GM21381 (cell line): ENCODE data around the gene SVEP1.
"Not testable (repeated sequence)": the region's sequence is repeated elsewhere in the genome, so short reads cannot be mapped to it uniquely, and the experiment has no call there.

Source experiments
- ATAC-seq: cut with Tn5 transposase; IDR thresholded peaks from one replicate; pipeline ENCODE4 v1.9.1; 2021; ENCODE audit warnings: mild to moderate bottlenecking, moderate library complexity; ENCODE audit not compliant: unreplicated experiment

SVEP1 gene

GRCh38 chr9:110451726-110452125 is 127.8 kb downstream of the SVEP1 start:
- no peak for ATAC-seq

GRCh38 chr9:110447476-110447875 is 132.1 kb downstream of the SVEP1 start:
- no peak for ATAC-seq

GRCh38 chr9:110446171-110446570 is 133.4 kb downstream of the SVEP1 start:
- ATAC-seq, result no peak

- no peak for ATAC-seq
Observed at GRCh38 chr9:110444911-110445310, 134.6 kb downstream of the SVEP1 start.

GRCh38 chr9:110443866-110444220 is 135.7 kb downstream of the SVEP1 start:
- ATAC-seq, result no peak

GRCh38 chr9:110443146-110443865 is 136.2 kb downstream of the SVEP1 start:
- no peak for ATAC-seq

GRCh38 chr9:110440796-110441195 is 138.7 kb downstream of the SVEP1 start:
- ATAC-seq, result no peak

- ATAC-seq, result no peak
Observed at GRCh38 chr9:110440172-110440571, 139.4 kb downstream of the SVEP1 start.

GRCh38 chr9:110432253-110432652 is 147.3 kb downstream of the SVEP1 start:
- no peak for ATAC-seq

- no peak for ATAC-seq
Observed at GRCh38 chr9:110429453-110429852, 150.1 kb downstream of the SVEP1 start.

- peak; percentile 57 for ATAC-seq
Observed at GRCh38 chr9:110427497-110428104, 151.9 kb downstream of the SVEP1 start.

- ATAC-seq, result no peak
Observed at GRCh38 chr9:110426052-110426709, 153.4 kb downstream of the SVEP1 start.

- ATAC-seq, result no peak
Observed at GRCh38 chr9:110414471-110414870, 165.1 kb downstream of the SVEP1 start.

- ATAC-seq, result no peak
Observed at GRCh38 chr9:110410961-110411360, 168.6 kb downstream of the SVEP1 start.

GRCh38 chr9:110408598-110408997 is 170.9 kb downstream of the SVEP1 start:
- ATAC-seq, result no peak

- ATAC-seq, result no peak
Observed at GRCh38 chr9:110405858-110406443, 173.6 kb downstream of the SVEP1 start.

GRCh38 chr9:110404473-110404872 is 175.1 kb downstream of the SVEP1 start:
- no peak for ATAC-seq

- ATAC-seq, result no peak
Observed at GRCh38 chr9:110399983-110400382, 179.6 kb downstream of the SVEP1 start.

- not testable (repeated sequence) for ATAC-seq
Observed at GRCh38 chr9:110398992-110399391, 180.5 kb downstream of the SVEP1 start.

GRCh38 chr9:110391826-110392485 is 187.6 kb downstream of the SVEP1 start:
- ATAC-seq, result no peak

GRCh38 chr9:110389148-110389750 is 190.3 kb downstream of the SVEP1 start:
- ATAC-seq, result no peak
